RWPE2 (cell line): Measurements from ENCODE around the gene SRGAP2C.
A peak's percentile ranks its signal among the peaks of the same experiment; 100 is the strongest.
"Not testable (repeated sequence)": the region's sequence is repeated elsewhere in the genome, so short reads cannot be mapped to it uniquely, and the experiment has no call there.

Experiments
- ATAC-seq: fragments of 200-7000 bp; cut with Tn5 transposase; 3 replicates; pipeline ENCODE4 v1.9.1; 2021; ENCODE audit warnings: low read depth
- DNase-seq: peaks from one replicate; pipeline ENCODE4 v3.0.0-alpha.2; 2020; ENCODE audit warnings: low spot score
- H3K27ac ChIP-seq: fragments of 450-650 bp; 2 replicates; pipeline ENCODE4 v1.5.1; 2017; ENCODE audit warnings: mild to moderate bottlenecking; ENCODE audit not compliant: poor library complexity, severe bottlenecking
- H3K27me3 ChIP-seq: fragments of 250-450 bp; sonication (Bioruptor Pico); 2 replicates; pipeline ENCODE4 v1.5.1; 2021; ENCODE audit warnings: mild to moderate bottlenecking, moderate library complexity; ENCODE audit not compliant: insufficient read depth, poor library complexity, severe bottlenecking
- H3K36me3 ChIP-seq: fragments of 250-450 bp; sonication (Bioruptor Pico); 2 replicates; pipeline ENCODE4 v1.5.1; 2020; ENCODE audit warnings: low read depth, mild to moderate bottlenecking, moderate library complexity
- H3K4me1 ChIP-seq: fragments of 250-450 bp; sonication (Bioruptor Pico); 2 replicates; pipeline ENCODE4 v1.5.1; 2021; ENCODE audit warnings: mild to moderate bottlenecking, moderate library complexity; ENCODE audit not compliant: insufficient read depth, poor library complexity, severe bottlenecking
- H3K4me3 ChIP-seq: fragments of 250-450 bp; sonication (Bioruptor Pico); 2 replicates; pipeline ENCODE4 v1.5.1; 2021; ENCODE audit warnings: mild to moderate bottlenecking, moderate library complexity; ENCODE audit not compliant: severe bottlenecking
- H3K9me3 ChIP-seq: fragments of 250-450 bp; sonication (Bioruptor Pico); 2 replicates; pipeline ENCODE4 v1.5.1; 2021; ENCODE audit warnings: mild to moderate bottlenecking, moderate library complexity; ENCODE audit not compliant: severe bottlenecking

Gene SRGAP2C

DNA sequence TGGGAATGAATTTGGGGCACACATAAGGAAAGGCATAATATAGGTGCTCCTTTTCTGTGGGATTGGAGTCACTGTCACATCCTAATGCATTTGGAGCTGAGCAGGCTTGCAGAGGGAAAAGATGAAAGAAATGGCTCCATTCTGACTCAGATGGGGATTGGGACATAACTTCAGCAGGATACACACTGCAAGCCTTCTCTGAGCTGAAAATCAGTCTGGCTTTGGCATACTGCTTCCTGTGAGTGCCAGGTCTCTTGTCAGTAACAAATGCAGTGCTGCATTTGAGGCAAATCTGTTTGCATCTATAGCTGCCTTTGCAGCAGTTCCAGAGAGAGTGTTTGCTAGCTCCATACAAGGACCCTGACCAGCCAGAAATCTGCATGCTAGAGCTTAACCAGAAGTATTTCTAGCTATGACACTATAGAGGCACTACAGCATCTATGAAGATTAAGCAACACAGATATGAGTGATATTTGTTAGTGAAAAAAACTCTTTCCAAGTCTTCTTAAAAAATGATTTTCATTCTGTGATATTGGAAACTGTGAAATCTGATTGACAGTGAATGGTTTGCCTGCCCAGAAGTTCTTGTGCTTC, 98.9 kb downstream of the SRGAP2C start:
- peak; percentile 79 for ATAC-seq
- H3K27me3 ChIP-seq, H3K4me3 ChIP-seq, H3K27ac ChIP-seq, H3K9me3 ChIP-seq, H3K4me1 ChIP-seq, H3K36me3 ChIP-seq, DNase-seq: not testable (repeated sequence)

DNA sequence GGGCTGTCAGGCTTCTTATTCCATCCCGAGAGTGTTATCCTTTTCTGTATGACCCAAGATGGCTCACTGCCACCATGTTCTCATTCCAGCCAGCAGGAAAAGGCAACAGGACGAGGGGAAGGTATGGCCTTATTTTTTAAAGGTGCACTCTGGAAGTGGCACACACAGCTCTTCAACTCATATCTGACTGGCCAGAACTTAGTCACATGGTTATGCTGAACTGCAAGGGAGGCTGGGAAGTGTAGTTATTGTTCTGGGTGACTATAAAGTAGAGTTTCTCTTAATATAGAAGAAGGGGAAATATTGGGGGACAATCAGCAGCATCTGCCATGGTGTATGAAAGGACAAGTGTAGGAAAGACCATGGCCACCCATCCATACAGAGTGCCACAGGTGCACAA, 107.8 kb downstream of the SRGAP2C start:
- H3K9me3 ChIP-seq, H3K27ac ChIP-seq, H3K4me3 ChIP-seq, H3K27me3 ChIP-seq, DNase-seq, H3K4me1 ChIP-seq, ATAC-seq, H3K36me3 ChIP-seq: not testable (repeated sequence)

DNA sequence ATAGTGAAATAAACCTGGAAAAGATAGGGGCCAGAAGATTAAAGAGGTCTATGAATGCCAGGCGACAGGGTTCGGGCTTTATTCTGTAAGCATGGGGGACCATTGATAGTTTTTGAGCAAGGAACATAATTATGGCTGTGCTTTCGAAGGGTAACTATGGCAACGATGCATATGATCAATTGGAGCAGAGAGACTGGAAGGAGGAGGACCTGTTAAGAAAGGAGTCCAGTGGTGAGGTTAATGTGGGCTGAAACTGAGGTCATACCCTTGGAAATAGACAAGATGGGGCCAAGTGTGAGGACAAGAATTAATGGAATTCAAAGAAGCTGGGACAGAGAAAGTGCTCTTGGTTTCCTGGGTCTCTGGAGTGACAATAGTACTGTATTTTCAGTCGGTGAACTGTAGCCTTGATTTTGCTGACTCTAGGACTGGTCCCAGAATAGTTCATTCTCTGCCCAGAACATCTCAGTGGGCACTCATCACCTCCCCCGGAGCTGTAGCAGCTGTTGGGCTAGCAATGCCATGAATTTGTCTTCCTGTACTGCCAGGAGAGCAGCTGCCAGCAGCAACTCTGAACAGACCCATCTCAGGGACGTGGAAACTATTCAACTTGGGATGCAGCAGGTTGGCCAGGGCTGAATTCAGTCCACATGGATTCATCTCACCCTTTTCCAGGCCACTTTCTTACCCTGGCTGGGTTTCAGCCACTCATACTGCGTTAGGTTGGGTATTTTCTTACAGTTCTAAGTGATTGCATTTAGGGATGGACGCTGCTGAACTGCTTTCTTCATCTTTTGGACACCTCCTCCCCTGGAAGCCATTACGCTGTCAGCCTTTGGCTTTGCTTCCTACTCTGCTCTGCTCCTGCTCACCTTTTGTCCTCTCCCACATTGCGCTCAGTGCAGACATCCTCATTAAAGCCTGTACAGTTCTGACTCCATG, 108.8 kb downstream of the SRGAP2C start:
- not testable (repeated sequence) for H3K36me3 ChIP-seq, H3K9me3 ChIP-seq, H3K4me1 ChIP-seq, H3K4me3 ChIP-seq, H3K27me3 ChIP-seq, DNase-seq, H3K27ac ChIP-seq, ATAC-seq

DNA sequence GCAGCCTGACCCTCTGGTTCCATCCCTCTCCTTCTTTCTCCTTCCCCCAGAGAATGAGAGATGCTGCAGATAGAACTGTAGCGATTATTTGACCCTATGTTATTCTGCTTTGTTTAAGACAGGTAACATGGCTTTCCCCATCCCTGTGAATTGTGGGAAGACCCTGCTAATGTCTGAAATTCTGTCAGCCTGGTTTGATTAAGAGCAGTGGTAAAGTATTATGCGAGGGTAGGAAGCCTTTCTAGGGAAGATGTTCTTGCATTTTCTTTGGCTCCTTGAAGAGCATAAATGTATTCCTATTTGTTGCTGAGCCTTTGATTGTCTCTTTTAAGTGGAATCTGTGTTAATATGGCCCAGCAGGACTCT, 109.4 kb downstream of the SRGAP2C start:
- not testable (repeated sequence) for H3K27ac ChIP-seq, H3K4me3 ChIP-seq, DNase-seq, H3K36me3 ChIP-seq, H3K4me1 ChIP-seq, H3K9me3 ChIP-seq, H3K27me3 ChIP-seq, ATAC-seq

DNA sequence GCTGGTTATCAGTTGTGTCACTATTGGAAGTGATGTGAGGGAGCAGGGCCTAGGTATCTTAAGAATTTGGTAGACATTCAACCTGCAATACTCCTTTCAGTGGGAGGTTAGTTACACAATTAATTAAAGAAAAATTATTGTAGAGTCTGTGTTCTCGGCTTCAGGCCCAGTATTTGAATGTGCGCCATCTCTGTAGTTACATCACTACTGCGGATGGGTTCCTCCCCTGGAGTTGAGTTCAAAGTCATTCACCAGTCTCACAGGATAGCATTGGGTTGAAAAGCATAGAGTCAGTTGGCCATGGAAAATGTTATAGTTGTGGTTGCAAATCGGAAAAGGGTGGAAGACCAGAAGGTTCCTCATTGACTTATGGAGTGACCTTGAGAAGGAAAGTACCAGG, 111.8 kb downstream of the SRGAP2C start:
- not testable (repeated sequence) for H3K36me3 ChIP-seq, DNase-seq, H3K4me1 ChIP-seq, H3K27ac ChIP-seq, H3K4me3 ChIP-seq, H3K9me3 ChIP-seq, H3K27me3 ChIP-seq, ATAC-seq

DNA sequence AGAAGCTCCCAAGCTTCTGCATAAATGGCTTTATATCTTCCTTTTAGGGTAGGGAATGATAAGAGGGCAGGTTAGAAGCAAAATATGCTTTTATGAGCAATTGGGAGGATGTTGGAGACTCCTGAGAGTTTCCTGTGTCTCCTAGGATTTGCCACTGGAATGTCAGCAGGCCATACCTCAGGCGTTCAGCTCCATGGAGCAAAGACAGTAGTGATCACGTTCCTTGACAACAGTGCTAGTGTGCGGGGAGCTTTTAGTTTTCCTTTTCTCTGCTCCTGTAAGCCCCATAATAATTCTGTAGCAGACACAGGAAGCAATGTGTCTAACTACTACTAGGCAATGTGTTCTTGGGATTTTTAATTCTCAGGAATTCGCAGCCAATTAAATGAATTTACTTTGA, 113.8 kb downstream of the SRGAP2C start:
- H3K4me1 ChIP-seq, ATAC-seq, H3K4me3 ChIP-seq, DNase-seq, H3K27me3 ChIP-seq, H3K27ac ChIP-seq, H3K9me3 ChIP-seq, H3K36me3 ChIP-seq: not testable (repeated sequence)

DNA sequence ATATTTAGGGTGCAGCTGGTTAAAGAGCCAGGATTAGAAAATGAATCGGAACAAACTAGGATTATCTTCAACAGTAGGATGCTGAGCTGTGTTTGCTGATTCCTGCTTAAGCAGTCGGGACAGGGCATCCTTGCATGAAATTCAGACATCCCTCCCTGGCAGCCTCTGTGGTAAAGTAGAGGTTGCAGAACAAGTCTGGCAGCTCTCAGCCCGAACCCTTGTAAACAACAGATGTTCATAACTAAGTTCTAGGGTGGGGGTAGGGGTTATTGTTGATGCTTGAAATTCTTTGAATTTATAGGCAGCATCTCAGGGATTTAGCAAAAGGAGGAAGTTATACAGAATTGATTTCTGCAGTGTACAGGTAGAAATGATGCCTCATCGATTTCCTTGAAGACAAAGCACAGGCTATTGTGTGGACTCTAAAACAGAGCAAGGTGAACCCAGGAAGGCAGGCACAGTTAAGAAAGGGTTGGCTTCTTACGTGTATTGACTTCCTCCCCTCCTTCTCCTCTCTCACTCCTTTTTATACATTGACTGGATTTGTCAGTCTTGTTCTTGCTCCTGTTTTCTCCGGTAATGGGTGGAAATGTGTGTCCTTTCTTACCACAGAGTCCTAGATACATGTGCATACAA, 114.9 kb downstream of the SRGAP2C start:
- H3K4me1 ChIP-seq, H3K27me3 ChIP-seq, H3K27ac ChIP-seq, DNase-seq, H3K36me3 ChIP-seq, H3K4me3 ChIP-seq, H3K9me3 ChIP-seq: not testable (repeated sequence)
- peak; percentile 82 for ATAC-seq

DNA sequence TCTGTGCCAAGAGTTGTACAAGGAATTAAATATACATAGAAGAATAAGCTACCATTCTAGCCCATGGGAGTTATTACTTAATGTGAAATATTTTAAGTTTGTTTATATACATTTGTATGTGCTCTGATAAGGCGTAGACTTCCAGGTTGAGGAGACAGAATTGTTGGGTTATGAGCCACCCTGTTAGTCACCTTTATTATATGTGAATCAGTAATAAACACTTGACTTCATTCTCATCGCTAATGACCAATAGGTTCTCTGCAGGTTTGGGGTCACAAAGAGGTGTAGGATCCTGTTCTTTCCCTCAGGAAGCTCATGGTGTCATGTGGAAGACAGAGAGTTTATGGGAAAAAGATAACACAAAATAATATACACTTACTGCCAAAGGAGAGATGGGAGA, 117.1 kb downstream of the SRGAP2C start:
- not testable (repeated sequence) for H3K4me3 ChIP-seq, H3K9me3 ChIP-seq, H3K27ac ChIP-seq, H3K4me1 ChIP-seq, H3K36me3 ChIP-seq, DNase-seq, H3K27me3 ChIP-seq
- peak; percentile 88 for ATAC-seq

DNA sequence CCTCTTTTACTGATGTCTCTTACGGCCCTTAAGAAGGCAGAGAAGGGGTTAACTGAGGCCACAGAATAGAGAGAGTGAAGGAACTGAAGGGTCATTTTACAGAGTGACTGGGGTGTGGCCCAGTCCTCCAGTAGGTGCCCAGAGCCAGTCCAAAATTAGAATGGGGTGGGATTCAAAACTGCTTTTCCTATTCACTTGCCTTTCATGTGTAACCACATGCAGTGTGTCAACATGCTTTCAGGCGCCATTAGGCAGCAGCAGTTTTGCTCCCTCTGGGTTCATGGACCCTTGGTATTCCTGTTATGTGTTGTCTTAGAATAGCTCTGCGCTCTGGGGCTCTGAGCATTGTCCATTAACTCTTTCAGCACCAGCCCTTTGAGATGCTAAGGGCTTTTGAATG, 123.0 kb downstream of the SRGAP2C start:
- not testable (repeated sequence) for H3K4me3 ChIP-seq, H3K27me3 ChIP-seq, H3K27ac ChIP-seq, H3K9me3 ChIP-seq, DNase-seq, H3K4me1 ChIP-seq, H3K36me3 ChIP-seq, ATAC-seq

DNA sequence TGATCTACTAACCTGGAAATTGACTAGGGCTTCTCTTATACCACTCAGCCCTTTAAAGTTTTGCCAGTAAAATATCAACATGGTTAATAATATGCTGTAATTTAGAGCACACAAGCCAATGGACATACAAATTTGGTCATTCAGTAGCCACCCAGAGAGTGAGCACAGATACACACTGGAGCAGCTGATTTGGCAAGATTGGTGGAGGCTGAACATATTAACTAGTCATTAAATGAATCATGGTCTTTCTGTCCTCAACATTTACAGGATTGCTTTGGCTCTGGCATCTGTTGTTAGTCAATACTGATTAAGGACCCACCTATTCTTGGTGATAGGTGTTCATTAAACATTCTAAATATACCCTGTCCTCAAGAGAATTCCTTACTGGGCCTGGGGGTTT, 130.7 kb downstream of the SRGAP2C start:
- DNase-seq, H3K9me3 ChIP-seq, H3K36me3 ChIP-seq, H3K27me3 ChIP-seq, H3K27ac ChIP-seq, H3K4me1 ChIP-seq, H3K4me3 ChIP-seq: not testable (repeated sequence)
- ATAC-seq: peak; percentile 64

DNA sequence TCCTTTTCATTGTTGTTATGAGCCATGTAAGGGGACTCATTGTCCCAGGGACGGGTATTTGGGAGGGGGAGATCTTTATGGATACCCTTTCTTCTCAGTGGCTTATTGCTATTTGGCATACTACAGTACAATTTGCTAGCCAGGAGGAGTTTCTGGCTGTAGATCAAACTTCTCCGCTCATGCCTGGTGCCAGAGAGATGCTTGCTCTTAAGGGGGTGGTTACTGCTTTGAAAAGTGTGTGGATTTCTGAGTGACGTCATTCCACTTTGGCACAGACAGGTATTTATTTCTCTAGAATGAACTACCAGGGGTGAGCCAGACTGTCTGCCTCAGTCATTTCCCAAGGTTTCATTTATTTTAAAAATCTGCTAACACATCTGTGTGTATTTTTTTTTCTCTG, 131.3 kb downstream of the SRGAP2C start:
- H3K9me3 ChIP-seq, DNase-seq, H3K4me3 ChIP-seq, H3K4me1 ChIP-seq, H3K27ac ChIP-seq, ATAC-seq, H3K36me3 ChIP-seq, H3K27me3 ChIP-seq: not testable (repeated sequence)
